Lower lobe of right lung (tissue), 2 donors: ENCODE results near the gene DACT3. TPM values are rescaled to one million over a fixed set of nuclear protein-coding genes. Genes with fewer than 3 reads are reported as not detected.
A peak's percentile ranks its signal among the peaks of the same experiment; 100 is the strongest.

Experiments used
- ATAC-seq, 2 donors: fragments of 200-7000 bp; cut with Tn5 transposase; one replicate each; pipeline ENCODE4 v1.9.1; 2020 to 2022; ENCODE audit warnings: mild to moderate bottlenecking in 2 of 2, moderate library complexity in 2 of 2
- DNase-seq: peaks from one replicate; pipeline ENCODE4 v3.0.0-alpha.2; 2020
- H3K27ac ChIP-seq: fragments of 200-600 bp; one replicate; pipeline ENCODE4 v1.8.0; 2022
- H3K27me3 ChIP-seq: fragments of 200-600 bp; one replicate; pipeline ENCODE4 v1.8.0; 2022; ENCODE audit warnings: low read depth
- H3K36me3 ChIP-seq: fragments of 200-600 bp; one replicate; pipeline ENCODE4 v1.8.0; 2022; ENCODE audit warnings: mild to moderate bottlenecking
- H3K4me1 ChIP-seq: fragments of 200-600 bp; one replicate; pipeline ENCODE4 v1.8.0; 2022
- H3K4me3 ChIP-seq: fragments of 200-600 bp; one replicate; pipeline ENCODE4 v1.8.0; 2022; ENCODE audit warnings: mild to moderate bottlenecking
- H3K9me3 ChIP-seq: fragments of 200-600 bp; one replicate; pipeline ENCODE4 v1.8.0; 2022
- intact Hi-C: fragments of 100-400 bp; cut with DNase I; formaldehyde crosslinking; loops from one replicate; pipeline ENCODE4 v1.11.0; 2022
- total RNA-seq: library from RNA; stranded (reverse); fragmentation: NEBNext Ultra II Directional; extraction: Animal tissue kit (Norgen Biotek cat#: 25700); gene quantifications from one replicate; pipeline ENCODE4 v1.2.1, GENCODE V29; 2021
- TF ChIP-seq, protein P1 (sequence below): fragments of 200-600 bp; IDR thresholded peaks from one replicate; pipeline ENCODE4 v1.8.0; 2022; ENCODE audit warnings: antibody characterized with exemption, mild to moderate bottlenecking
- donor health status: DM: no; HTN: yes; CAD: no; lungs with severe emphysema.

DACT3 gene
- total RNA-seq, 1 donor from 2014 or later = 4.9 TPM

DNA sequence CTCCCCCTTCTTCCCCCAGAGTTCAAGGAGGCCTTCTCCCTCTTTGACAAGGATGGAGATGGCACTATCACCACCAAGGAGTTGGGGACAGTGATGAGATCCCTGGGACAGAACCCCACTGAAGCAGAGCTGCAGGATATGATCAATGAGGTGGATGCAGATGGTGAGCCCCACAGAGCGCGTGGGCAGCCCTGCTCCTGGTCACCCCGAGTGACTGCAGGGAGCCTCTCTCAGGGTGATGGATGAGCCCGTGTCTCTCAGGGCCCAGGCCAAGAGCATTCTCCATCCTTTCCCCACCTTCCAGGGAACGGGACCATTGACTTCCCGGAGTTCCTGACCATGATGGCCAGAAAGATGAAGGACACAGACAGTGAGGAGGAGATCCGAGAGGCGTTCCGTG lies 52.8 kb downstream of the DACT3 start:
- no peak for DNase-seq
- Histone ChIP-seq H3K27ac (no peak overlapping the region), H3K27me3 (no peaks in the 10 kb centered on the region), H3K9me3 (no peaks in the 10 kb centered on the region), H3K4me1 (peaks cover 26% of the 10 kb centered on the region), H3K4me3 (no peak overlapping the region), H3K36me3 (peaks cover 55% of the 10 kb centered on the region)
- TF ChIP-seq, protein P1, sequence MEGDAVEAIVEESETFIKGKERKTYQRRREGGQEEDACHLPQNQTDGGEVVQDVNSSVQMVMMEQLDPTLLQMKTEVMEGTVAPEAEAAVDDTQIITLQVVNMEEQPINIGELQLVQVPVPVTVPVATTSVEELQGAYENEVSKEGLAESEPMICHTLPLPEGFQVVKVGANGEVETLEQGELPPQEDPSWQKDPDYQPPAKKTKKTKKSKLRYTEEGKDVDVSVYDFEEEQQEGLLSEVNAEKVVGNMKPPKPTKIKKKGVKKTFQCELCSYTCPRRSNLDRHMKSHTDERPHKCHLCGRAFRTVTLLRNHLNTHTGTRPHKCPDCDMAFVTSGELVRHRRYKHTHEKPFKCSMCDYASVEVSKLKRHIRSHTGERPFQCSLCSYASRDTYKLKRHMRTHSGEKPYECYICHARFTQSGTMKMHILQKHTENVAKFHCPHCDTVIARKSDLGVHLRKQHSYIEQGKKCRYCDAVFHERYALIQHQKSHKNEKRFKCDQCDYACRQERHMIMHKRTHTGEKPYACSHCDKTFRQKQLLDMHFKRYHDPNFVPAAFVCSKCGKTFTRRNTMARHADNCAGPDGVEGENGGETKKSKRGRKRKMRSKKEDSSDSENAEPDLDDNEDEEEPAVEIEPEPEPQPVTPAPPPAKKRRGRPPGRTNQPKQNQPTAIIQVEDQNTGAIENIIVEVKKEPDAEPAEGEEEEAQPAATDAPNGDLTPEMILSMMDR = no peak
- intact Hi-C loops = loop anchor here (10.0 kb wide), 1 partner anchor 57 kb away; the partner anchor contains the start of gene DACT3
- no peak for ATAC-seq

DNA sequence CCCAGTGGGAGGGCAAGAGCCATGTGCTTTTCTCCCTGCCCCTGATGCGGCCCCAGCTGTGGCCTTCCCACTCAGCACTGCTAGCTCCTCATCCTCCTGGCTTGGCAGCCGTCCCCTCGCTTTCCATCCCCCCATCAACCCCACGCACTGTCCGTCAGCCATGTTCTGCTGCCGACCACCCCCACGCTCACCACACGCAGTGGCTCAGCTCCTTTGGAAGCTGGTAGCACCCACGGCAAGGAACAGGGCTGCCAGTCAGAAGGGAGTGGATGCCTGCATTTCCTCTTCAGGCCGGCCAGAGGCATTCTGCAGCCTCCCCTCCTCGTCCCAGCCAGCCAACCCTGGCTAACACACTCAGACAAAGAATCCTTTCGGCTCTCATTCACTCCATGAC lies 53.5 kb downstream of the DACT3 start:
- peaks cover 32% of the 10 kb centered on the region for H3K4me1 ChIP-seq
- peaks cover 55% of the 10 kb centered on the region for H3K36me3 ChIP-seq
- H3K4me3 ChIP-seq = no peak overlapping the region
- no peak overlapping the region for H3K27ac ChIP-seq
- no peak for ATAC-seq
- no peaks in the 10 kb centered on the region for H3K27me3 ChIP-seq
- TF ChIP-seq, protein P1 = no peak
- H3K9me3 ChIP-seq = no peaks in the 10 kb centered on the region
- peak; percentile 27 for DNase-seq
- intact Hi-C loops = loop anchor here (10.0 kb wide), 1 partner anchor 57 kb away; the partner anchor contains the start of gene DACT3

DNA sequence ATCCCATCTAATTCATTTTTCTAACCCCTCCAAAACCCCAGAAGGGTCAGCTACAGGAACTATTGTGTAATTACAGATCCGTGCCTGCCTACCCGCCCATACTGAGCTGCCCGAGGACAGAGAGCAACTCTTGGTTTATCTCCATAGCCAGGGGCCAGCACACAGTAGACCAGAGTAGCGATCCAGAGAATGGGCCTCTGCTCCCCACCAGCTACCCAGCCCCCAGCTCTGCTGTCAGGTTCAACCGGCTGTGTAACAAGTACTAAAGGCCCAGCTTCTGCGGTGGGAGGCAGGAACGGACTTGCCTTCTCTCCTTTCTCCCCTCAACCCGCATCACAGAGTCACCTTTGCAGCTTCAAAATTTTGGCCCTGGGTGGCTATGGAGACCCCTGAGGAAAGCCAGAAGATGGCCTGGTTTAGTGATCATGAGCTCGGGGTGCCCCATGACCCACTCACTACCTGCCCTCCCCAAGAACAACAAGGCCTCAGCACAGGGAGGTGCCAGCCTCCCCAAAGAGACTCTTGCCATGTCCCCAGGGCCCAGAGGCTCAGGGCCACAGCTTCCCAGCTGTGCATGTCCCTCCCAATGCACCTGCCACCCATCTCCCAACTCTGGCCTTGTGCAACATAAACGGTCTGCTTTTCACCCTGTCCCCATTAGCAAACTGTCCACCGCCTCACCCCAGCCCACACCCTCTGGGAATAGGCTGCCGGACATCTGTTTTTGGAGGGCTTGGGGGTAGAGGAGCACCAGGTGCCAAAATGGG lies 54.1 kb downstream of the DACT3 start:
- Histone ChIP-seq H3K36me3 (peaks cover 55% of the 10 kb centered on the region), H3K9me3 (no peaks in the 10 kb centered on the region), H3K4me3 (no peak overlapping the region), H3K4me1 (peaks cover 35% of the 10 kb centered on the region), H3K27ac (no peak overlapping the region), H3K27me3 (no peaks in the 10 kb centered on the region)
- peak; percentile 34 for DNase-seq
- TF ChIP-seq, protein P1 = no peak
- ATAC-seq = no peak
- intact Hi-C loops = loop anchor here (10.0 kb wide), 1 partner anchor 58 kb away; the partner anchor contains the start of gene DACT3

DNA sequence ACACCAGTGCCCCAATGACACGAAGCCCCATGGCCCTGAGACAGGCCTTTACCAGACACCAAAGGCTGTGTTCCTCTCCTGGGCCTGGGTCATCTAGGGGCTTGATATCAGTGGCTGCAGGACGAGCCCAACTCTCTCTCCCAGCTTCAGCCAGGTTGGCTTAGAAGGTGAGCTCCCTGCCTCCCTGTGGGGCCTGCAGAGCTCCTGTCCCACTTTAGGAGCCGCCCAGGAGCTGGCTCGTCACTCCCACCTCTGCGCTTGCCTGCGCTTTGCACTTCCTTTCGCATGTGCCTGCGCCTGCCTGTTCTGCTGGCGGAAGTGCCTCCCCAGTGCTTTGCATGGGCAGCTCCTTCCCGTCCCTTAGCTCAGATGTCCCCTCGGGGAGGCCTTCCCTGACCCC lies 55.0 kb downstream of the DACT3 start:
- TF ChIP-seq, protein P1 = no peak
- DNase-seq = peak; percentile 41
- Histone ChIP-seq H3K4me1 (peaks cover 29% of the 10 kb centered on the region), H3K36me3 (peaks cover 52% of the 10 kb centered on the region), H3K4me3 (no peak overlapping the region), H3K27me3 (no peaks in the 10 kb centered on the region), H3K9me3 (no peaks in the 10 kb centered on the region), H3K27ac (no peak overlapping the region)
- no peak for ATAC-seq
- intact Hi-C loops = loop anchor here (10.0 kb wide), 1 partner anchor 59 kb away; the partner anchor contains the start of gene DACT3

DNA sequence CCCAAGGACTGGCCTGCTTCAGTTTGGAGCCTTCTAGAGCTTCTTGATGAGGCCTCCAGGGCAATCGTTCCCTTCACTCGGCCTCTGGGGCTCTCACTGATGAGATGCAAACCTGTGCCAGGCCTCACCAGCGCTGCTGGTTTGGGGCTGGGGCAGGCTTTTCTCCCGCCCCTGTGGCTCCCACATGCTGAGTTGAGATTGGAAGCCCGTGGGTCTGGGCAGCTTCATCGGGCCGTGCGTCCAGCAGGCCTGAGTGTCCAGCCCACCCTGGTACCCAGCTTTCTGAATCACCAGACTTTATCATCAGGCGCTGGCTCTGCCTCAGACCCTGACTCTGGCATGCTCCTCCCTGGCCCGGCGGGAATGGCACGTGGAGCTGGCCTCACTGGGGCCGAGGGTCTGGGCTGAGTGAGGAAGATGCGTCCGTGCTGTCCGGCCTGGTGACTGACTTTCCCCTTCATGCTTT lies 55.6 kb downstream of the DACT3 start:
- no peak for ATAC-seq
- Histone ChIP-seq H3K9me3 (no peaks in the 10 kb centered on the region), H3K36me3 (peaks cover 49% of the 10 kb centered on the region), H3K27ac (no peak overlapping the region), H3K27me3 (no peaks in the 10 kb centered on the region), H3K4me1 (peaks cover 25% of the 10 kb centered on the region), H3K4me3 (no peak overlapping the region)
- intact Hi-C loops = loop anchor here (10.0 kb wide), 1 partner anchor 59 kb away; the partner anchor contains the start of gene DACT3
- peak; percentile 43 for DNase-seq
- TF ChIP-seq, protein P1 = no peak
